HCT116 (cell line): ENCODE results near the gene C2orf78. TPM values are rescaled to one million over a fixed set of nuclear protein-coding genes. Genes with fewer than 3 reads are reported as not detected.
"Not testable (repeated sequence)": the region's sequence is repeated elsewhere in the genome, so short reads cannot be mapped to it uniquely, and the experiment has no call there.

ENCODE experiments used
- ATAC-seq: fragments of 200-7000 bp; cut with Tn5 transposase; 2 replicates; pipeline ENCODE4 v1.9.1; 2020; ENCODE audit warnings: mild to moderate bottlenecking, moderate library complexity
- BruUV-seq: library from RNA; stranded (reverse); fragments of 400-500 nt; replicated peaks from 2 replicates; lab custom pipeline; 2021; lab: Mats Ljungman, UMichigan
- CTCF ChIA-PET: fragments of 300-600 bp; sonication (Branson Sonifier 250); formaldehyde crosslinking; loops from one replicate; lab custom pipeline; 2021; ENCODE audit warnings: antibody characterized with exemption; lab: Charles Lee
- POLR2A ChIA-PET: fragments of 300-600, 350-600 bp; sonication (Branson Sonifier 250); formaldehyde crosslinking; loops from one replicate; lab custom pipeline; 2021; ENCODE audit warnings: antibody characterized with exemption; lab: Charles Lee
- RAD21 ChIA-PET, 2 experiments: fragments of 300-600 bp; sonication (Branson Sonifier 250); formaldehyde crosslinking; loops; one replicate each; lab custom pipeline; 2023; ENCODE audit warnings: low total read pairs in 2 of 2; ENCODE audit not compliant: uncharacterized antibody in 2 of 2, unreplicated experiment in 2 of 2, low non-redundant PET in 1 of 2; lab: Charles Lee
- DNase-seq: peaks from one replicate; pipeline ENCODE4 v3.0.0-alpha.2; 2010; ENCODE audit warnings: low read depth, low spot score
- H2AFZ ChIP-seq: fragments of 200-600 bp; shearing (Covaris generic), sonication (generic); 2 replicates; pipeline ENCODE4 v1.6.1; 2017; ENCODE audit warnings: low read depth, mixed run types, mixed read lengths, antibody characterized with exemption, low read length; ENCODE audit not compliant: poor library complexity, severe bottlenecking
- H3K27ac ChIP-seq: 2 replicates; pipeline ENCODE4 v1.5.1; 2012; ENCODE audit warnings: low read depth, low read length
- H3K27me3 ChIP-seq: fragments of 200-600 bp; sonication (generic); 2 replicates; pipeline ENCODE4 v1.6.1; 2016; ENCODE audit warnings: mixed run types, low read length, mixed read lengths; ENCODE audit not compliant: insufficient read depth
- H3K36me3 ChIP-seq, 2 experiments: fragments of 200-500 bp in 1 of 2; fragments of 200-600 bp in 1 of 2; sonication (Bioruptor generic) in 1 of 2; sonication (generic) in 1 of 2; 2 replicates each; pipeline versions ENCODE4 v1.5.1 to v1.6.1; 2014 to 2016; ENCODE audit warnings: low read length in 2 of 2, inconsistent platforms in 1 of 2, mixed read lengths in 1 of 2, mixed run types in 1 of 2; ENCODE audit not compliant: insufficient read depth in 2 of 2, control insufficient read depth in 1 of 2
- H3K4me1 ChIP-seq, 2 experiments: fragments of 200-600 bp in 1 of 2; sonication (generic) in 1 of 2; 2 replicates each; pipeline versions ENCODE4 v1.5.1 to v1.6.1; 2012 to 2017; ENCODE audit warnings: low read length in 2 of 2, inconsistent platforms in 1 of 2, mild to moderate bottlenecking in 1 of 2, mixed read lengths in 1 of 2, mixed run types in 1 of 2, moderate library complexity in 1 of 2; ENCODE audit not compliant: insufficient read depth in 2 of 2, control insufficient read depth in 1 of 2
- H3K4me2 ChIP-seq: fragments of 200-600 bp; sonication (generic); 2 replicates; pipeline ENCODE4 v1.6.1; 2017; ENCODE audit warnings: mixed run types, low read length, mixed read lengths
- H3K4me3 ChIP-seq, 2 experiments: fragments of 200-600 bp in 1 of 2; sonication (generic) in 1 of 2; replicated peaks in 1 of 2; 2 replicates each; pipeline ENCODE4 v1.5.1; 2011 to 2016; ENCODE audit warnings: low read length in 2 of 2, control low read depth in 1 of 2, low read depth in 1 of 2, mild to moderate bottlenecking in 1 of 2, mixed read lengths in 1 of 2, mixed run types in 1 of 2
- H3K79me2 ChIP-seq: fragments of 200-600 bp; sonication (generic); 2 replicates; pipeline ENCODE4 v1.6.1; 2017; ENCODE audit warnings: mild to moderate bottlenecking, mixed run types, low read length, moderate library complexity, mixed read lengths; ENCODE audit not compliant: insufficient read depth
- H3K9ac ChIP-seq: fragments of 200-600 bp; sonication (generic); 2 replicates; pipeline ENCODE4 v1.6.1; 2016; ENCODE audit warnings: low read length, mixed read lengths
- H3K9me2 ChIP-seq: fragments of 200-600 bp; sonication (generic), shearing (Covaris generic); 2 replicates; pipeline ENCODE4 v1.6.1; 2017; ENCODE audit warnings: mixed run types, mild to moderate bottlenecking, moderate library complexity; ENCODE audit not compliant: insufficient read depth
- H3K9me3 ChIP-seq, 2 experiments: fragments of 200-500 bp in 1 of 2; fragments of 200-600 bp in 1 of 2; sonication (Bioruptor generic) in 1 of 2; sonication (generic) in 1 of 2; 2 replicates each; pipeline ENCODE4 v1.6.1; 2014 to 2017; ENCODE audit warnings: low read length in 2 of 2, mixed read lengths in 2 of 2, inconsistent platforms in 1 of 2, low read depth in 1 of 2, mild to moderate bottlenecking in 1 of 2, mixed run types in 1 of 2, moderate library complexity in 1 of 2; ENCODE audit not compliant: control insufficient read depth in 1 of 2, insufficient read depth in 1 of 2
- H4K20me1 ChIP-seq: fragments of 200-600 bp; sonication (generic), shearing (Covaris generic); 2 replicates; pipeline ENCODE4 v1.6.1; 2017; ENCODE audit warnings: mixed run types, mild to moderate bottlenecking, moderate library complexity; ENCODE audit not compliant: insufficient read depth
- CBX3 ChIP-seq: IDR thresholded peaks from 2 replicates; pipeline ENCODE4 v1.6.1; 2012; ENCODE audit warnings: low read depth
- CEBPB ChIP-seq: IDR thresholded peaks from 2 replicates; pipeline ENCODE4 v1.6.1; 2012; ENCODE audit warnings: low read depth
- EGR1 ChIP-seq: IDR thresholded peaks from 2 replicates; pipeline ENCODE4 v1.6.1; 2012; ENCODE audit warnings: low read depth
- EZH2 ChIP-seq: fragments of 200-600 bp; sonication (generic); IDR thresholded peaks from 2 replicates; pipeline ENCODE4 v1.6.1; 2017; ENCODE audit warnings: antibody characterized with exemption, mixed run types
- FOSL1 ChIP-seq: IDR thresholded peaks from 2 replicates; pipeline ENCODE4 v1.6.1; 2012; ENCODE audit warnings: low read depth
- JUND ChIP-seq: IDR thresholded peaks from 2 replicates; pipeline ENCODE4 v1.6.1; 2012
- POLR2A ChIP-seq: IDR thresholded peaks from 2 replicates; pipeline ENCODE4 v1.7.0; 2011; ENCODE audit warnings: borderline replicate concordance; ENCODE audit not compliant: insufficient read depth, insufficient read length; ENCODE audit errors: extremely low read depth
- POLR2AphosphoS5 ChIP-seq: IDR thresholded peaks from 2 replicates; pipeline ENCODE4 v1.6.1; 2011; ENCODE audit warnings: mild to moderate bottlenecking, low read depth, low read length, moderate library complexity
- RAD21 ChIP-seq: IDR thresholded peaks from 2 replicates; pipeline ENCODE4 v1.6.1; 2012; ENCODE audit warnings: low read depth, mild to moderate bottlenecking
- SP1 ChIP-seq: IDR thresholded peaks from 2 replicates; pipeline ENCODE4 v1.6.1; 2012; ENCODE audit warnings: low read depth
- YY1 ChIP-seq: IDR thresholded peaks from 2 replicates; pipeline ENCODE4 v1.6.1; 2011; ENCODE audit warnings: low read length, low read depth, moderate library complexity, mild to moderate bottlenecking; ENCODE audit not compliant: insufficient replicate concordance; ENCODE audit errors: extremely low read depth
- ZFX ChIP-seq: fragments of 450-650 bp; IDR thresholded peaks from 2 replicates; pipeline ENCODE4 v1.6.1; 2017
- intact Hi-C: fragments of 100-400 bp; cut with micrococcal nuclease; formaldehyde crosslinking; loops from 2 replicates; pipeline ENCODE4 v1.10.0; 2022
- total RNA-seq: library from RNA; stranded (reverse); gene quantifications from one replicate; pipeline ENCODE4 v1.2.1, GENCODE V29; 2021; ENCODE audit not compliant: unreplicated experiment
- TF ChIP-seq, protein P1 (sequence below): IDR thresholded peaks from 2 replicates; pipeline ENCODE4 v1.6.1; 2012
- TF ChIP-seq, protein P2 (sequence below): IDR thresholded peaks from 2 replicates; pipeline ENCODE4 v1.6.1; 2012
- TF ChIP-seq, protein P3 (sequence below): IDR thresholded peaks from 2 replicates; pipeline ENCODE4 v1.6.1; 2011; ENCODE audit warnings: mild to moderate bottlenecking, low read length, moderate library complexity; ENCODE audit not compliant: insufficient replicate concordance; ENCODE audit errors: extremely low read depth
- TF ChIP-seq, protein P4 (sequence below): IDR thresholded peaks from 2 replicates; pipeline ENCODE4 v1.6.1; 2012; ENCODE audit warnings: low read depth

C2orf78 gene
- total RNA-seq, 1 experiment from 2014 or later: 1.5 TPM

DNA sequence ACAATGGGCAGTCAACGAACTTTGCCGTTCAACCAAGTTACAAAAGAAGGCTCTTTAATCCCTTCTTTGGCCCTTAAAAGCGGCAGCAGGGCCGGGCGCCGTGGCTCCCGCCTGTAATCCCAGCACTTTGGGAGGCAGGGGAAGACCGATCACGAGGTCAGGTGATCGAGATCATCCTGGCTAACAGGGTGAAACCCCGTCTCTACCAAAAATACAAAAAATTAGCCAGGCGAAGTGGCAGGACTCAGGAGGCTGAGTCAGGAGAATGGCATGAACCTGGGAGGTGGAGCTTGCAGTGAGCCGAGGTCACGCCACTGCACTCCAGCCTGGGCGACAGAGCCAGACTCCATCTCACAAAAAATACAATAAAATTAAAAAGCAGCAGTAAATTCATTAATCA, 581 bp upstream of the C2orf78 start:
- Histone ChIP-seq H3K9ac (peak overlapping the region; percentile 60), H3K27ac (peak overlapping the region; percentile 75), H3K4me2 (peak overlapping the region; percentile 80), H2AFZ (peak overlapping the region; percentile 77), H3K79me2 (peaks cover 14% of the 10 kb centered on the region), H3K4me1 (peaks cover 12 to 31% of the 10 kb centered on the region in 2 experiments), H3K4me3 (peak overlapping the region; percentile 33 to 48)
- TF ChIP-seq JUND (peak; percentile 33), POLR2AphosphoS5 (0 out of 2 replicates have a peak, but pooled peaks have one; percentile 16), FOSL1 (peak; percentile 57)
- H3K9me2 ChIP-seq, CTCF ChIA-PET, H3K9me3 ChIP-seq, BruUV-seq, POLR2A ChIA-PET, intact Hi-C loops, RAD21 ChIA-PET, H3K27me3 ChIP-seq, H3K36me3 ChIP-seq, H4K20me1 ChIP-seq: not testable (repeated sequence)
- ATAC-seq (peak; percentile 52), DNase-seq (peak; percentile 35)

DNA sequence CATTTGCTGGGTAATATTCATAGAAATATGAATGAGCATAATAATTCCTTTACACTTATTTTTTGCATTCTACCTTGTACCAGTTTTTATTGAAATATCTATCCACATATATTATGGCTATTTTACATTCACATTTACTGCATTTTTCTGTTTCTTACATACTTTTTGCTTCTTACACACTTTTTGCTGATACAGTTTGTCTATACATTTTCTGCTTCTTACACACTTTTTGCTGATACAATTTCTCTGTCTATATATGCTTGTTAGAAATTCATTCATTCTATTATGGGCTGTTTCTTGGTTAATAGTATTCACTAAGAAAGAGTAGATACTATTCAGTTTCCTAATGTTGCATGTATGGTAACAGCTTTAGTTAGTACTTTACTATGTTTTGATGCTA, 27.9 kb downstream of the C2orf78 start:
- POLR2A ChIA-PET: no interaction called here
- ATAC-seq: no peak
- TF ChIP-seq RAD21: no peak
- TF ChIP-seq, protein P1, sequence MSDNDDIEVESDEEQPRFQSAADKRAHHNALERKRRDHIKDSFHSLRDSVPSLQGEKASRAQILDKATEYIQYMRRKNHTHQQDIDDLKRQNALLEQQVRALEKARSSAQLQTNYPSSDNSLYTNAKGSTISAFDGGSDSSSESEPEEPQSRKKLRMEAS: no peak
- no peak for TF ChIP-seq POLR2A
- no peak for TF ChIP-seq CBX3
- TF ChIP-seq CEBPB: no peak
- TF ChIP-seq, protein P2, sequence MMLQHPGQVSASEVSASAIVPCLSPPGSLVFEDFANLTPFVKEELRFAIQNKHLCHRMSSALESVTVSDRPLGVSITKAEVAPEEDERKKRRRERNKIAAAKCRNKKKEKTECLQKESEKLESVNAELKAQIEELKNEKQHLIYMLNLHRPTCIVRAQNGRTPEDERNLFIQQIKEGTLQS: no peak
- TF ChIP-seq, protein P3, sequence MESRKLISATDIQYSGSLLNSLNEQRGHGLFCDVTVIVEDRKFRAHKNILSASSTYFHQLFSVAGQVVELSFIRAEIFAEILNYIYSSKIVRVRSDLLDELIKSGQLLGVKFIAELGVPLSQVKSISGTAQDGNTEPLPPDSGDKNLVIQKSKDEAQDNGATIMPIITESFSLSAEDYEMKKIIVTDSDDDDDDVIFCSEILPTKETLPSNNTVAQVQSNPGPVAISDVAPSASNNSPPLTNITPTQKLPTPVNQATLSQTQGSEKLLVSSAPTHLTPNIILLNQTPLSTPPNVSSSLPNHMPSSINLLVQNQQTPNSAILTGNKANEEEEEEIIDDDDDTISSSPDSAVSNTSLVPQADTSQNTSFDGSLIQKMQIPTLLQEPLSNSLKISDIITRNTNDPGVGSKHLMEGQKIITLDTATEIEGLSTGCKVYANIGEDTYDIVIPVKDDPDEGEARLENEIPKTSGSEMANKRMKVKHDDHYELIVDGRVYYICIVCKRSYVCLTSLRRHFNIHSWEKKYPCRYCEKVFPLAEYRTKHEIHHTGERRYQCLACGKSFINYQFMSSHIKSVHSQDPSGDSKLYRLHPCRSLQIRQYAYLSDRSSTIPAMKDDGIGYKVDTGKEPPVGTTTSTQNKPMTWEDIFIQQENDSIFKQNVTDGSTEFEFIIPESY: no peak
- no peak for TF ChIP-seq EGR1
- TF ChIP-seq YY1: no peak
- TF ChIP-seq ZFX: no peak
- TF ChIP-seq SP1: no peak
- no peak for TF ChIP-seq POLR2AphosphoS5
- TF ChIP-seq JUND: no peak
- TF ChIP-seq EZH2: no peak
- TF ChIP-seq, protein P4, sequence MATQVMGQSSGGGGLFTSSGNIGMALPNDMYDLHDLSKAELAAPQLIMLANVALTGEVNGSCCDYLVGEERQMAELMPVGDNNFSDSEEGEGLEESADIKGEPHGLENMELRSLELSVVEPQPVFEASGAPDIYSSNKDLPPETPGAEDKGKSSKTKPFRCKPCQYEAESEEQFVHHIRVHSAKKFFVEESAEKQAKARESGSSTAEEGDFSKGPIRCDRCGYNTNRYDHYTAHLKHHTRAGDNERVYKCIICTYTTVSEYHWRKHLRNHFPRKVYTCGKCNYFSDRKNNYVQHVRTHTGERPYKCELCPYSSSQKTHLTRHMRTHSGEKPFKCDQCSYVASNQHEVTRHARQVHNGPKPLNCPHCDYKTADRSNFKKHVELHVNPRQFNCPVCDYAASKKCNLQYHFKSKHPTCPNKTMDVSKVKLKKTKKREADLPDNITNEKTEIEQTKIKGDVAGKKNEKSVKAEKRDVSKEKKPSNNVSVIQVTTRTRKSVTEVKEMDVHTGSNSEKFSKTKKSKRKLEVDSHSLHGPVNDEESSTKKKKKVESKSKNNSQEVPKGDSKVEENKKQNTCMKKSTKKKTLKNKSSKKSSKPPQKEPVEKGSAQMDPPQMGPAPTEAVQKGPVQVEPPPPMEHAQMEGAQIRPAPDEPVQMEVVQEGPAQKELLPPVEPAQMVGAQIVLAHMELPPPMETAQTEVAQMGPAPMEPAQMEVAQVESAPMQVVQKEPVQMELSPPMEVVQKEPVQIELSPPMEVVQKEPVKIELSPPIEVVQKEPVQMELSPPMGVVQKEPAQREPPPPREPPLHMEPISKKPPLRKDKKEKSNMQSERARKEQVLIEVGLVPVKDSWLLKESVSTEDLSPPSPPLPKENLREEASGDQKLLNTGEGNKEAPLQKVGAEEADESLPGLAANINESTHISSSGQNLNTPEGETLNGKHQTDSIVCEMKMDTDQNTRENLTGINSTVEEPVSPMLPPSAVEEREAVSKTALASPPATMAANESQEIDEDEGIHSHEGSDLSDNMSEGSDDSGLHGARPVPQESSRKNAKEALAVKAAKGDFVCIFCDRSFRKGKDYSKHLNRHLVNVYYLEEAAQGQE: no peak

More for the DNA sequence above, 27.9 kb downstream of the C2orf78 start:
- no peak overlapping the region for H2AFZ ChIP-seq
- DNase-seq: no peak
- H3K9ac ChIP-seq: no peak overlapping the region
- intact Hi-C loops: no loop called here
- RAD21 ChIA-PET: no interaction called here
- no peaks in the 10 kb centered on the region for H3K27me3 ChIP-seq
- no peaks in the 10 kb centered on the region for H3K9me3 ChIP-seq
- H3K9me2 ChIP-seq: no peaks in the 10 kb centered on the region
- no peak overlapping the region for H3K4me3 ChIP-seq
- no peak overlapping the region for H3K27ac ChIP-seq
- no peaks in the 10 kb centered on the region for H3K4me1 ChIP-seq
- H3K4me2 ChIP-seq: no peak overlapping the region
- H3K36me3 ChIP-seq: no peaks in the 10 kb centered on the region
- CTCF ChIA-PET: interaction anchor here (0.8 to 1.9 kb wide), 2 partner anchors 12 to 15 kb away, joined by 3 to 8 read pairs; no protein-coding TSS in a partner anchor
- H3K79me2 ChIP-seq: no peaks in the 10 kb centered on the region
- H4K20me1 ChIP-seq: no peaks in the 10 kb centered on the region
- no TSS peak for BruUV-seq
